ENCODE results near the gene SPOCD1.

- TF ChIP-seq, protein P1, sequence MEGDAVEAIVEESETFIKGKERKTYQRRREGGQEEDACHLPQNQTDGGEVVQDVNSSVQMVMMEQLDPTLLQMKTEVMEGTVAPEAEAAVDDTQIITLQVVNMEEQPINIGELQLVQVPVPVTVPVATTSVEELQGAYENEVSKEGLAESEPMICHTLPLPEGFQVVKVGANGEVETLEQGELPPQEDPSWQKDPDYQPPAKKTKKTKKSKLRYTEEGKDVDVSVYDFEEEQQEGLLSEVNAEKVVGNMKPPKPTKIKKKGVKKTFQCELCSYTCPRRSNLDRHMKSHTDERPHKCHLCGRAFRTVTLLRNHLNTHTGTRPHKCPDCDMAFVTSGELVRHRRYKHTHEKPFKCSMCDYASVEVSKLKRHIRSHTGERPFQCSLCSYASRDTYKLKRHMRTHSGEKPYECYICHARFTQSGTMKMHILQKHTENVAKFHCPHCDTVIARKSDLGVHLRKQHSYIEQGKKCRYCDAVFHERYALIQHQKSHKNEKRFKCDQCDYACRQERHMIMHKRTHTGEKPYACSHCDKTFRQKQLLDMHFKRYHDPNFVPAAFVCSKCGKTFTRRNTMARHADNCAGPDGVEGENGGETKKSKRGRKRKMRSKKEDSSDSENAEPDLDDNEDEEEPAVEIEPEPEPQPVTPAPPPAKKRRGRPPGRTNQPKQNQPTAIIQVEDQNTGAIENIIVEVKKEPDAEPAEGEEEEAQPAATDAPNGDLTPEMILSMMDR (IDR thresholded peaks at IDR 0.05 in 8 of 11, conservative IDR thresholded peaks at IDR 0.05 in 3 of 11): no peak
- no peak for TF ChIP-seq POLR2A (IDR thresholded peaks at IDR 0.05)
These were observed 18.6 kb downstream of the SPOCD1 start for GRCh38 chr1:31797216-31797615.

Data from spleen (tissue), 7 donors.